ENCODE data around the gene SEH1L.

GRCh38 chr18:12968619-12969018 is 20.8 kb downstream of the SEH1L start:
- TF ChIP-seq, protein P1, sequence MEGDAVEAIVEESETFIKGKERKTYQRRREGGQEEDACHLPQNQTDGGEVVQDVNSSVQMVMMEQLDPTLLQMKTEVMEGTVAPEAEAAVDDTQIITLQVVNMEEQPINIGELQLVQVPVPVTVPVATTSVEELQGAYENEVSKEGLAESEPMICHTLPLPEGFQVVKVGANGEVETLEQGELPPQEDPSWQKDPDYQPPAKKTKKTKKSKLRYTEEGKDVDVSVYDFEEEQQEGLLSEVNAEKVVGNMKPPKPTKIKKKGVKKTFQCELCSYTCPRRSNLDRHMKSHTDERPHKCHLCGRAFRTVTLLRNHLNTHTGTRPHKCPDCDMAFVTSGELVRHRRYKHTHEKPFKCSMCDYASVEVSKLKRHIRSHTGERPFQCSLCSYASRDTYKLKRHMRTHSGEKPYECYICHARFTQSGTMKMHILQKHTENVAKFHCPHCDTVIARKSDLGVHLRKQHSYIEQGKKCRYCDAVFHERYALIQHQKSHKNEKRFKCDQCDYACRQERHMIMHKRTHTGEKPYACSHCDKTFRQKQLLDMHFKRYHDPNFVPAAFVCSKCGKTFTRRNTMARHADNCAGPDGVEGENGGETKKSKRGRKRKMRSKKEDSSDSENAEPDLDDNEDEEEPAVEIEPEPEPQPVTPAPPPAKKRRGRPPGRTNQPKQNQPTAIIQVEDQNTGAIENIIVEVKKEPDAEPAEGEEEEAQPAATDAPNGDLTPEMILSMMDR (IDR thresholded peaks at IDR 0.05; ENCODE audit: poor library complexity, severe bottlenecking): no peak
- TF ChIP-seq REST (IDR thresholded peaks at IDR 0.05; ENCODE audit: borderline replicate concordance) (no peak), RAD21 (conservative IDR thresholded peaks at IDR 0.05) (no peak), SMC3 (conservative IDR thresholded peaks at IDR 0.05; ENCODE audit: poor library complexity) (no peak)

All from neural cell (in vitro differentiated cells).